Middle frontal gyrus (tissue), 1 donor: ENCODE measurements around the gene AP3M1.

Source experiments
- DNase-seq: peaks from one replicate; pipeline ENCODE4 v3.0.0-alpha.2; 2015; ENCODE audit warnings: low spot score; ENCODE audit errors: extremely low spot score

AP3M1 gene

DNA sequence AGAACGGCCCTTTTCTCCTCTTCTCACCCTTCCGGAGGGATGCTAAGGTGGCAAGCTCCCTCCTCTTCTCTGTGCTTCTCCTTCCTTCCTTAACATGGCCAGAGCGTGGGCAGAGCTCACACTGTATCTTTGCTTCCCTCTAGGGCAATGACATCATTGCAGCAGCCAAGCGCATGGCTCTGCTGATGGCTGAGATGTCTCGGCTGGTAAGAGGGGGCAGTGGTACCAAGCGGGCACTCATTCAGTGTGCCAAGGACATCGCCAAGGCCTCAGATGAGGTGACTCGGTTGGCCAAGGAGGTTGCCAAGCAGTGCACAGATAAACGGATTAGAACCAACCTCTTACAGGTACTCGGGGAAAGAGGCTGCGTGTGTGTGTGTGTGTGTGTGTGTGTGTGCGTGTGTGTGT is 36.6 kb downstream of the AP3M1 start:
- DNase-seq, result no peak

DNA sequence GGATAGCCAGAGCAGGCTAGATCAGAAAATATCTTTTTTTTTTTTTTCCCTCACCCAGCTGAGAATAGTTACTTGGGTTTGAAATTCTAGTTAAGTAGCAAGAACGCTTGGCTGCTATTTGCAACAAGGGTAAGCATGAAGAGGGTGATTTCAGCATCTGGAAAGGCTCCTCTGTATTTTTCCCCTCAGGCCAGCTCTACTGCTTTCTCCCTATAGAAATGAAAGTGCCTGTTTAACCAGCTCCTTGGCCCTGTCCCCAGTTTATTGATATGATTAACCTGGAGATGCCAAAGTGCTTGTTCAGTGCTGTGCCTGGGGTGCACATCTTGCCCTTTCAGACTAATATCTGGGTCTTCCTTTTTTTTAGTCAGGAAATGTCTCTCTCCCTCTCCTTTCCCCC is 37.1 kb downstream of the AP3M1 start:
- no peak for DNase-seq

DNA sequence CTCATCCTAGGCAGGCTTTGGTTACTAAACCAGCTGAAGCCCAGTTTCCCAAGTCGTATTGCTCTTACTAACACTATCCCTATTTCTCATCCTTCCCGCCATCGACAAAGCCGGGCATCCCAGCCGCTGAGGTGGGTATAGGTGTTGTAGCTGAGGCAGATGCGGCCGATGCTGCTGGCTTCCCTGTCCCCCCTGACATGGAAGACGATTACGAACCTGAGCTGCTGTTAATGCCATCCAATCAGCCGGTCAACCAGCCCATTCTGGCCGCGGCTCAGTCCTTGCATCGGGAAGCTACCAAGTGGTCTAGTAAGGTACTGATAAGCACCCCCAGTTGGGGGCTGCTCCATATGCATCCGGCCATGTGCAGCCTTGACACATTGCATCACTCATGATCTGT is 38.8 kb downstream of the AP3M1 start:
- DNase-seq, result no peak

DNA sequence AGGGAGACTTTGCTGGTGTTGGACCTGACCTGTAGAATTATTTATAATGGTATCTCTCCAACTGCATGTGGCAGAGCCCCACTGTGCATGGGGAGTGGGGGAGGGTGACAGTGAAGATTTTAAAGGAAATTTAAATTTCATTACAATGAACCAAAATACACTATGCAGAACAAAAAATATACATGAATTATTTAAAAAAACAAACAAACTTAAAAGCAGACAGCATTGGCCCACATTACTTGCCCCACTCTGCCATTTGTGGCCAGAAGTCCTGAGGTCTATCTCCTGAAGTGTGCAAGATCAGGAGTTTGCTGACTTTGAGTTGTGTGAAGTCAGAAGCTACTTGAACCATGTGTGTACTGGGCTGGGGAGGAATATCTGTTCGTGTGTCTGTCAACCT is 40.5 kb downstream of the AP3M1 start:
- DNase-seq, result no peak

DNA sequence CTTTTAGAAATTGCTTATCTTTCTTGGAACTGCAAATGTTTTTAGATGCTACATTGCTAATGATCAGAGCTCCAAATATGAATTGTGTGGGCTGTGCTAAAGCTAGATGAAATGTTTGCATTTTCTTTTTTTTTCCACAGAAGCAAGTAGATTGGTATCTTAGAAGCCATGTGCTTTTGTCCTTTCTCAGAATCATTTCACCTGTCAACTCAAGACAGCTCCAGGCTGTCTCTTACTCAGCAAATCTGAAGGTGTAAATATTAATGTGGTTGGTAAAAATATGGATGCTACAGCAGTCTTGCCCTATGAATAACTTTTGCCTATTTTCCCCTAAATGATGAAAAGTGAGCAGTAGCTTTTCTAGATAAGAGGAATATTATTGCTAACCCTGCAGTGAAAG is 41.2 kb downstream of the AP3M1 start:
- no peak for DNase-seq

DNA sequence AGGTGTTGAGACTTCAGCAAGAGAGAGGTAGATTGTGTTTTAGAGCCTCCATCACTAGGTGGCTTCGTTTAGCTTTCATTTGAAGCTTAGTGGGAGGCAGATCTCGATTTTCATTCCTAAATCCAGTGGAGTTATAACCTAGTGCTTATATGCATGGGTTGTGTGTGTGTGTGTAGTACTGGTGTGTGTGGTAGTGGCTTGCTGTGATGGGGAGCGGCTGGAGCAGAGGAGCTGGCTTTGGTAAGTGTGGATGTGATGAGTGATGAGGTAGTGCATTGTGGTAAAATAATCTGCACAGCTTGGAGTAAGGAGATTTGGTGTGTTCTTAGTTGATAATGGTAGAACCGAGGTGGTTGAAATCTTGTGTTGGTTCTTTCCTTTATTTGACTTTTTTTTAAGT is 43.2 kb downstream of the AP3M1 start:
- DNase-seq, result no peak

DNA sequence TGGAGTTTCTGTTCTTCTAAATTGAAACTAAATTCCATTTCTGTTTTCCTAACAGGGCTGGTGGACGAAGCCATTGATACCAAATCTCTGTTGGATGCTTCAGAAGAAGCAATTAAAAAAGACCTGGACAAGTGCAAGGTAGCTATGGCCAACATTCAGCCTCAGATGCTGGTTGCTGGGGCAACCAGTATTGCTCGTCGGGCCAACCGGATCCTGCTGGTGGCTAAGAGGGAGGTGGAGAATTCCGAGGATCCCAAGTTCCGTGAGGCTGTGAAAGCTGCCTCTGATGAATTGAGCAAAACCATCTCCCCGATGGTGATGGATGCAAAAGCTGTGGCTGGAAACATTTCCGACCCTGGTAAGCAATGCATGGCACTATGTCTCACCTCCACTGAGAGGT is 45.6 kb downstream of the AP3M1 start:
- DNase-seq, result no peak

DNA sequence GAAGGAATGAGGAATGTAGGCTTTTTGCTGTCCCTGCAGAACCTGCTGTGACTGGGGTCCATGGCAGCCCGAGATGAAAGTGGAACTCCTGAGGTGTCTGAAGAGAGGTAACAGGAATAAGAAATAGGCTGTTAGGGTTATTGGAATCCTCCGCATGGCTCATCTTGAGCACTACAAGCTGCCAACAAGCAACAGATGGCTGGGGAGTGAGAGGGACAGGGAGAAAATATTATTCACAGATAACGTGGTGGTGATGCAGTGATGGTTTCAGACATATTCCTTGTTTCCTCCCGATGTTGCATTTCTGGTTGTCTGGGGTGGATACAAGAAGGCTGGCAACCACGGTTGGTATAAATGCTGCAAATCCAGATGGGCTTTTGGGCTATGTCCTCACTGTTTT is 46.1 kb downstream of the AP3M1 start:
- DNase-seq, result no peak

DNA sequence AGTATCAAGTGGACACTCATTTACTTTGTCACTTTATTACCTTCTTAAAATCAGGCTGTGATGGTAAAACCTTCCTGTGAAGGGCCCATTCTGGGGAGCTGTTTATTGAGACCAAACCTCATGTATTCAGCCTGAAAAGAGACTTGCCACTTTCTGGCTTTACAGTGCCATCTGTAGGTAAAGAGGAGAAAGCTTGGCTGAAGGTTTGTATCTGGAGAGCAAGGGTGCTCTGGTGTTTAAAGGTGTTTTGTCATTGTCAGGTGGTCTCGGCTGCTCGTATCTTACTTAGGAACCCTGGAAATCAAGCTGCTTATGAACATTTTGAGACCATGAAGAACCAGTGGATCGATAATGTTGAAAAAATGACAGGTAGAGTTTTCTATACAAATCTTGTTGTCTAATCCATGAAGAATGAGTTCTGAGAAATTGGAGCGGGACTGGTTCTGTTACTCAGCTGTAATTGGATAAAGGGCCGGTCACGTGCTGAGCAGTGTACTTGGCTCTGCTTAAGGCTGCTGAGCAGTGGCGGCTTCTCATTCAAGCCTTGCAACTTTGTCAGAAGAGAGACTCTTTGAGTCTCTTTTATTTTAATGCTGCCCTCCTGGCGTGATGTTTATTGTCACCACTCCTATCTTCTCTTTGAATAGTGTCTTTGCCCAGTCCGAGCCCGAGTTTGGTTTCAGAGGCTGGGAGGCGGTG is 46.9 kb downstream of the AP3M1 start:
- no peak for DNase-seq

DNA sequence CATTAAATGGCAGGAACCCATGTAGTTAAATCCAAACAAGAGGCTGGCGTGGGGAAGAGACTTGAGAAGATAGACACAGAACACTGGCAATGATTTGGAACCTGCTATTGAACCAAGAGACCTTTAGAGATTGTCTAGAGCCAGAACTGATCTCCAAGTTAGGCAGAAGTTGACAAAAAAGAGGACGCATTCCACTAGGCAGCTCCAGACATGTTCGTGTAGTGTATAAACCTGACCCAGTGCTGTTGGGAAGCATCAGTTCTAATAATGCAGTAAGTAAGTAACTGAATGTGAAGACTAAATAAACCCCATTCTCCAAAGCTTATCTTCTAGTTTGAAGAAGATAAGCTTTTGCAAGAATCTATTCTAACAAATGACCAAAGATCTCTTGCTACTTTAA is 50.8 kb downstream of the AP3M1 start:
- DNase-seq, result no peak

DNA sequence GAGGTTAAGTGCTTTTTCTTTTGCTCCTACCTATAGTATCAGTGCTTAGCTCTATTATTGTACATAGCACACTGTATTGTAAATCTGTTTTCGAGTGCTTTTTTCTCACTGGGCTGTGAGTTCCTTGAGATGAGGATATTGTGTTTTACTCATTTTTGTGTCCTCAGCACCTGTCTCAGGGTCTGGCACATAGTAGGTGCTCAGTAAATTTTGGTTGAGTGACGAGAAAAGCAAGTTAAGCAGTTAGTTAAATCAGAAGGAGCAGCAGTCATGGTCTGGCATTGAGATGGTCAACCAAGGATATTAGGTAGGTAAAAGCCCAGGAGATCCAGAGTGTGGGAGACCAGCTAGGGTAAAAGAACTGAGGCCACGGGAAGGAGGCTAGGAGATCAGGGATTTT is 51.2 kb downstream of the AP3M1 start:
- no peak for DNase-seq

DNA sequence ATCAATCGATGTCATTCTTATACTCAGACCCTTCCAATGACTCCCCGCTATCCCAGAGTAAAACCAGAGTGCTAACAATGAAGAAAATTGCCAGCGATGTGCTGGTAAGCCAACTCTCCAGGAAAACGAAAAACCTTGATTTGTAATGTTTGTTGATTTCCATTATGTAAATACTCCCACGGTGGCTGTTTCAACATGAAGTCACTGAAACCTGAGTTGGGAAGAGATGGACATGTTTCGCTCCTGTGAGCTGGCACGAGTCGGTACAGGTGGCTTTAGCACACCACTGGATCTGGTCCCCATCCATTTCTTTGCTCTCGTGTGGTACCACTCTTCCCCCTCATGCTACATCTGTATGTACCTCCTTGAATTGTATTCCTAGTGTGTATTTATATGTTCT is 52.9 kb downstream of the AP3M1 start:
- no peak for DNase-seq

DNA sequence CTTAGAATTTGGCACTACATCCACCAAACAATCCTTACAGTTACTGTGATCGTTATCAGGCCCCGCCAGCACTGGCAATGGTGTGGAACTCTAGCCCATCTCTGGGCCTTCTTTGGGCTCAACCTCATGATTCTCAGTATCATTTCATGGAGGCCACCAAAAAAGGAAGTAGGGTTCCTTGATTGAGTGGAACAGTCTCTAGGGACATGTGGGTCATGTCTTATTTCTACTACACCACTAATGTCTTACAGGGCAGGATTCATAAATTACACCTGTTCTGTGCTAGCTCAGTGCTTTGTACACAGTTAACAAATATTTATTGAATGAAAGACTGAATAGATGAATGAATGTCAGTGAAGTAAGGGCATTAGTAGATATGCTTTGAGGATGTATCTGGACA is 53.9 kb downstream of the AP3M1 start:
- no peak for DNase-seq

DNA sequence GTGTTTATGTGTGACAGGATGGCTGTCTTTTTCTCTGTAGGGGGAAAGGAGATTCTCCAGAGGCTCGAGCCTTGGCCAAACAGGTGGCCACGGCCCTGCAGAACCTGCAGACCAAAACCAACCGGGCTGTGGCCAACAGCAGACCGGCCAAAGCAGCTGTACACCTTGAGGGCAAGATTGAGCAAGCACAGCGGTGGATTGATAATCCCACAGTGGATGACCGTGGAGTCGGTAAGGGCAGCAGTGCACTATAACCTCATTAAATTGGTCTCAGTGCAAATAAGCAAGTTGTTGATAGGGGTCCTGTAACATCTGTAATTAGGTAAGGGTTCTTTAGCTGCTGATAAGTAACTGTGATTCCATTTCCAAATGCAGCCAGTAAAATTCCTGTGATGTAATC is 56.4 kb downstream of the AP3M1 start:
- DNase-seq, result no peak

DNA sequence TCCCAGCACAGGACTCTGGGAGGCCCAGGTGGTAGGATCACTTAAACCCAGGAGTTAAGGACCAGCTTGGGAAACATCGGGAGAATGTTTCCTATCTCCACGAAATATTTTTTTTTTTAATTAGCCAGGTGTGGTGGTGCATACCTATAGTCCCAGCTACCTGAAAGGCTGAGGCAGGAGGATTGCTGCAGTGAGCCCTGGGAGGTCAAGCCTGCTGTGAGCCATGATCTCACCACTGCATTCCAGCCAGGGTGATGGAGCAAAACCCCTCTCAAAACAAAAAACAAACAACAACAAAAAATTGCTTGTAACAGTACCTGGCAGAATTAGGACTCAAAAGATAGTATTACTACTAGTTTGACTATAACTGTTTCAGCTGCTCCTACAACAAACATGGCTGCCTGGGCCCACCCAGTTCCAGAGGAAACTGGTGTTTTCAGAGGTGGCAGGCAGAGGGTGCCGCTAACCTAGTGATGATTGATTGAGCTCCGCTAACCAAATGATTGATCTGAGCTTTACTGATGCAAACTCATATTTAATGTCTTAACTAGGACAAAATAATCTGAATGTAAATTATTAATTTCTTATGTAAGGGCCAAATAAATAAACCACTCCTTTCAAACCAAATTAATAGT is 57.0 kb downstream of the AP3M1 start:
- no peak for DNase-seq

DNA sequence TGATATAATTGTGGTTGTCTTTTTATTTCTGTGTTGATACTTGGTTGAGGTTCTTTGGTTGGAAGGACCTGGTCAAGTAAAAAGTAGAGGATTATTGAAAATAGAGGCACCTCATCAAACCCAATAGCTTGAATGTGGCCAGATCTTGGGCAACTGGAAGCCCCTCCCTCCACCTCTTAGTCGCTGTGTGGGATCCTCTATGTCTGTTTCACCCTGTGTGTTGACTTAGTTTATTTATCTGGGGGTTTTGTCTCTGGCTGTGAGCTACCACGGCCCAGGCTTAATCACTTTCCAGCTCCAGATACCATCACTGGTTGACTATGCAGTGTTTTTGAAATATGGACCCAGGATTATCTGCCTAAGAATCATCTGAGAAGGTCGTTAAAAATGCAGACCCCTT is 58.3 kb downstream of the AP3M1 start:
- no peak for DNase-seq

DNA sequence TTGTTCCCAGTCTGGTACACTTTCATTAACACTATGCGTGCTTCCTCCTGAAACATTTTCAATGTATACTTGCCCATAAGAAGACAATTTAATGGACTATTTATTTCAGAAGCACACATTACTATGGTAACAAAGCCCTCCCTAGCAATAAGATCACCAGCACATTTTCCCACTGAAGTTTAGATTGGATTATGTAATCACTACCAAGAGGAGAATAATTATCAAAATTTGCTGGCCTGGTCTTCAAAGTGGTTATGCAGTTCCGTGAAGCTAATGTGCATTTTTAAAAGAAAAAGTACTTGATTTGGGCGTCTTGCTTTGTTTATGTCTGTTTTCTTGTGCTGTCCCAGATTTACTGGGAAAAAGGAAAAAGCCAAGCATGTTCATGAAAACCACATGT is 61.9 kb downstream of the AP3M1 start:
- DNase-seq, result no peak

DNA sequence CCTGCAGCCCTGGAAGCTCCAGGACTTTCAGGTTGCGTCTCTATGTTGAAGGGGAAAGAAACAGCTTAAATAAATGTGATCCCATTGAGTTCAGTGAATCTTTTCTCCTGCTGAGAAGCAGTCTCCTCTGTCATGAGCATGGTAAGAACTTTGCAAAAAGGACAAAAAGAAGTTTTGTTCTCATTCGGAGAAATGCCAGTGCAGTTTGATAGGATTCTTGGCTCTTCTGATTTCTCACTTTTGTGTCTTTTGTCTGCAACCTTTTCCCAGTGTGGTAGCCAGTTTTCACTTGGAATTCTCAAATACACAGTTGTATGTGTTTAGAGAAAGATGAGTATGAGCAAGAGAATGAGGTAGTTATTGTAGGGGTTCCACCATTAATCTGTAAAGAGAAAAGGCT is 64.3 kb downstream of the AP3M1 start:
- DNase-seq, result no peak

DNA sequence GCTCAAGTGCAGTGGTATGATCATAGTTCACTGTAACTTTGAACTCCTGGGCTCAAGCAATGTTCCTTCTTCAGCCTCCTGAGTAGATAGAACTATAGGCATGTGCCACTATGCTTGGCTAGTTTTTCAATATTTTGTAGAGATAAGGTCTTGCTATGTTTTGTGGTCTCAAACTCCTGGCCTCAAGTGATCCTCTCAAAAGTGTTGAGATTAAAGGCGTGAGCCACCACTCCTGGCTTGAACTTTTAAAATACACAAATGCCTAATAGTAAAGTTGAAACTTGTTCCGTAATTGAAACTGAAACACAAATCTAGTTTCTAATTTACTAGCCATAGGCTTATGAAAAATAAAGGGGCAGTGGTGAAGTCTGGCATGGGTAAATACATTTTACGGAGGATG is 65.7 kb downstream of the AP3M1 start:
- DNase-seq, result no peak

DNA sequence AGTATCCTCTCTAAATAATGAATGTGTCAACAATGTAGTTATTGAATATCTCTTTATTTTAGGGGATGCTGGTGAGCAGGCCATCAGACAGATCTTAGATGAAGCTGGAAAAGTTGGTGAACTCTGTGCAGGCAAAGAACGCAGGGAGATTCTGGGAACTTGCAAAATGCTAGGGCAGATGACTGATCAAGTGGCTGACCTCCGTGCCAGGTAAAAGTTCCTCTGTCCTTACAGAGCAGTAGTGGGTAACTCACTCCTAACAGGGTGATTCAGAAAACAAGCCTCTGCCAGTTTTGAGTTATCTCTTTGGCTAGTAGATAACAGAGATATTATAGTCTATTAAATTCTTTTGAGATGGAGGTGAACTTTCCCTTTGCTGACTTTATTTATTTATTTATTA is 67.3 kb downstream of the AP3M1 start:
- DNase-seq, result no peak

DNA sequence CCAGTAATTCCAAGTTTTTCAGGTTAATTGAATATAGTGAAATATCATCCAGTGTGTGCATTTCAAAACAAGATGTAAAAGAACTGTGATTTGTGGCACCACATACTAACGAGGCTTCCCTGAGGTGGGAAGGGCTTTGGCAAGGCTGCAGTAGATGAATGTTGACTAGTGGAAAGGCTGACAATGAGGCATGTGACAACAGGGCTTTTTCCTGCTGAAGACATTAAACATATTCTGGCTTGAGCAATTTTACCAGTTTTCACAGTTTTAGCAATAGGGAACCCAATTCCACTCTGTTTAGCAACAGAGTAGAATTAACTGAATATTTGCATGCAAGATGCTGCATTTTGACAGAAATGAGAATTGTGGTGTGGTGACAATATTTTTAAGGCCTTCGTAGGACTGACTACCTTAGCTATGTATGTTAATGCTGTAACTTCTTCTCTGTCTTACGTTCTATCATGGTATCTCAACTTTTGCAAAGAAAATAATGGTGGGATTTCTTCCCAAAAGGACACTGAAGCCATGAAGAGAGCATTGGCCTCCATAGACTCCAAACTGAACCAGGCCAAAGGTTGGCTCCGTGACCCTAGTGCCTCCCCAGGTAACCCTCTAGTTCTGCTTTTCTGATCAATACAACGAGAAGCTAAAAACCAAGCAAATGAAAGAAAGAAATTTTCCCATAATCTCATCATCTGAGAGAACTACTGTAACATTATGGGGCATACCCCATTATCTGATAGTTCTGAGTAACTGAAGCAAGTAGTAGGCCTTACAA is 68.5 kb downstream of the AP3M1 start:
- DNase-seq, result no peak

DNA sequence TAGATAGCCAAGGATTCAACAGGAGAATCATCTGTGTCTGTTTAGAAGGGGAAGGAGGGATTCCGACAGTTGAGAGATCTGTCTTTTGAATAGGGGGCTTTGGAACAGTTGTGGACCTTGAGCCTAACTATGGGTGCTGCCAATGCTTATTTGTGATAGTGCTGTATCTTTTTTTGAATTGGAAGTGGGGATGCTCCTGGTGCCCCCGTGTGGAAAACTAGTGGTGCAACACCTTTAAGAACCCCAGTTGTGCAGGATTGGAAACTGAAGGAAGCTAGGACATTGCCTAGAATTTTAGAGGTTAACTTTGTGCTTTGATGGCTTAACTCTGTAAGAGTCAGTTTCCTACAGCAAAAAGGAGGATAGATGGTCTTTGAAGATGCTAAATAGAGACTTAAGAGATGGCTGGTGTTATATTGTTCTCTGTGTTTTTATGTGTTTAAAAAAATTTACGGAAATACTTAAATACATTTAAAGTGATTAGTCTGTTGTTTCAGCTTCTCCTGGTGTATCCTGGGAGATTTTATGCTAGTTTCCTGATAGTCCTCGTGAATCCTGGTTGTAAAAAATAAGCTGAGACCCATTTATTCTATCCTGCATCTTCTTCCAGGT is 69.3 kb downstream of the AP3M1 start:
- no peak for DNase-seq
